GM12892 (cell line): ENCODE measurements around the gene LCOR.

Experiments
- DNase-seq: peaks from one replicate; pipeline ENCODE4 v3.0.0; 2011; ENCODE audit not compliant: insufficient read length
- FAIRE-seq: peaks from 2 replicates; lab custom pipeline; 2011; peaks lifted over from hg19 to GRCh38; lab: Jason Lieb, UNC
- POLR2A ChIP-seq: IDR thresholded peaks from 2 replicates; pipeline ENCODE4 v1.6.1; 2011; ENCODE audit warnings: low read depth, low read length, control low read depth
- POLR2AphosphoS5 ChIP-seq: IDR thresholded peaks from 2 replicates; pipeline ENCODE4 v1.6.1; 2011; ENCODE audit warnings: low read depth, low read length, control low read depth
- TAF1 ChIP-seq: IDR thresholded peaks from 2 replicates; pipeline ENCODE4 v1.6.1; 2011; ENCODE audit warnings: low read depth, mild to moderate bottlenecking, control low read depth, low read length, borderline replicate concordance

LCOR gene

DNA sequence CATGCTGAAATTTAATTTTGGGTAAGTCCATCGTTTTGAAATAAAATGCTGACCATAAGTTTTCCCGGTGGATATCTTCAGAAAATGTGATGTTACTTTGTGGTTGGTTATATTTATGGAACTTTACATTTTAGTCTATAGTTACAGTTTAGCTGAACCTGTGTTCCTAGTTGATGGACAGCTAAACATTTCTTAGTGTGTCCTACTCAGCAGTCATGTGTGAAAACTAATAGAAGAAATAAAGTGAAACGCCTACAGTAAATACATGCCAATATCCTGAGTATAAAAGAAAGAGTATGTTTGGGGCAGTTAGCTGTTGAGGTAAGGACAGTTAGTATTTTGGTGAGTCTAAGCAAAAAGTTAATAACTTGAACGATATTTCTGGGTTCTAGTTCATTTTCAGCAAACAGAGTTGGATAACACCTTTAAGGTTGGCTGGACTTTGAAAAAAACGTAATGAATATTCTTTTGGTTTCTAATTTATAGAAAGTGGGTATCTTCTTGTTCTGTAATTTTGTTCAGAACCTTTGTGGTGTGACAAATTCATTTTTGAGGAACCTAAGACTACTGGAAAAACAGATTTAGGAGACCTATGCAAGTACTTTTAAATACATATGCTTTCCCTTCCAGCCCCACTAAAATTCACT is 28.7 kb downstream of the LCOR start:
- DNase-seq: no peak
- TF ChIP-seq POLR2A (no peak), POLR2AphosphoS5 (no peak), TAF1 (no peak)
- FAIRE-seq: no peak

DNA sequence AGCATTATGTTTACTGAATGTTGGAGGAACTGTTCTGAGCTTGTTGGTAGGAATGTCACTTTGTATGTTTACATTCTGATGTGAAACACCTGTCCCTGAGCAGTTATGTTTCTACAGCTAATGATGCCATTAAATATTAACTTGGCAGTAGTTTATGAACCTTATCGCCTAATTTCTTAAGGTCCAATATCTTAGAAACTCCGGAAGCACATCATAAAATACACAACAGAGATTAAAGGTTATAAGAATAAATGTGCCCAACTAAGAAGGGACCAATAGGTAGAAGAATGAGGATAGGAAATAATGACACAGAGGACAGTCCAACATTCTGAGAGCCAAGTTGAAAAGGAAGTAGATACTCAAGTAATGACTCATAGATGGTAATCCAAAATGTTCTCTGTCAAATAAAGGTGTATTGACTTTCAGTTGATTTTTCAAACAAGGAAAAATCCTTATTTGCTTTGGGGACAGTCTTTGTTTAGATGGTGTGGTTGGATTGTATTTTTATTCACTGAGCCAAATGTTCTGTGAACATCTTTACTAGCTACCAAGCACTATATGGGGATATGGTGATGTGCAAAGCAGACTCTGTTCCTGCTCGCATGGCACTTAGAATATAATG is 31.9 kb downstream of the LCOR start:
- FAIRE-seq (peak; percentile 53), DNase-seq (no peak)
- TF ChIP-seq POLR2AphosphoS5: no peak
- TF ChIP-seq TAF1: no peak
- TF ChIP-seq POLR2A: no peak

DNA sequence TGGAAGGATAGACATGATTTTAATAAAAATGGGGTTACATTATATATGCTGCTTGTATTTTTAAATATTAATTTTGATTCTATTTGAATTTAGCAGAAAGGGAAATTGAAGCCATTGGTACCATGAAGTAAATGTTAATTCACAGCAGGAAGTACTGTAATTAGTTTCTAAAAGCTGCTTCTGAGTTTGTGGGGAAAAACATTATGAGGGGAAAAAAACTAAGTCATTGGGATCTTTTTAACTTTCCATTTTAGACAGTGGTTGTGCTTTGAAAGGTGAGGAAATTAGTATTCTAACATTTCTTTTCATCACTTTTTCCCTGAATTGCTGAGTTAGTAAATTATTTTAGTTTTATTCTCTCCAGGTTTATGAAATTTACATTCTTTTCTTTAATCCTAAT is 41.0 kb downstream of the LCOR start:
- FAIRE-seq (no peak), DNase-seq (no peak)
- TF ChIP-seq POLR2A (no peak), POLR2AphosphoS5 (no peak), TAF1 (no peak)

DNA sequence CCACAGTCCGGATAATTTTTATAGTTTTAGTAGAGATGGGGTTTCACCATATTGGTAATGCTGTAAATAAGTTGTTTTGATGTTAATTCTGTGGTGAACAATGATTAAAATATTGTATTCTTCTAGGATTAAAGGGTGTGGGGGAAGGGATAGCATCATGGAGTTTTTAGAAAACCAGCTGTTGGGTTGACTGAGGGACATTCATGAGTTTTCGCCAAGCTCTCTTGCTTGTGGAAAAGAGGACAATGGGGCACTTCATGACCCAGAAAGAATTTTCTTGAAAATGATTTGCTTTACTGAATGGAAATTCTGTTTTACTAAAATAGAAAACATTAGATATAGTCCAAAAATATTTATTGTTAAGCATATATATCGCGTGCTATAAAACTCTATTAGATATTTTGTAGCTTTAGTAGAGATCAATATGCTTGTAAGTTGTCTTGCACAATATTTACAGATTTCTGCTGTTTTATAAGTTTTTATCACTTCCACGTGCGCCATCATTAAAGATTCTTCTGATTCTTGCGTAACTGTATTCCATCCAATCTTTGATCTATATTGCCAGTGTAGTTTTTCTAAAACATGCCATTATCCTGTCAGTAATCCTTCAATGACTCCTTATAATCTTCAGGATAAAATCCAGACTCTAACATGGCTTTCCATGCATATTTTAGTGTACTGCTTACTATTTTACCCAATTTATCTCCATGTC is 41.8 kb downstream of the LCOR start:
- TF ChIP-seq POLR2AphosphoS5 (no peak), POLR2A (no peak), TAF1 (no peak)
- FAIRE-seq (no peak), DNase-seq (no peak)

DNA sequence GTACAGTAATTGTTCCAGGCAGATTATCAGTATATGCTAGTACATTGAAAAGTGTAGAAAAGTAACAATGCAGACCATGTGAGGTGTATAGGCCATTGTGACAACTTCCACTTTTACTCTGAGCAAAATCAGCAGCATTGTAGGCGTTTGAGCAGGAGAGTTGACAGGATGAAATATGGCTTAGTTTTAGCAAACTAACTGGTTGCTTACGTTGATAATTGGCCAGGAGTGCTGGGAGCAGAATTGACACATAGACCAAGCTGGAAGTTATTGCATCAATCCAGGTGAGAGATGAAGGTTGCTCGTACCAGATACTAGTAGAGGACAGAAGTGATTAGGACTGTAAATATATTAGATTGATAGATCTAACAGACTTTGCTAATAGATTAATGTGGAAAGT is 46.0 kb downstream of the LCOR start:
- TF ChIP-seq TAF1 (no peak), POLR2AphosphoS5 (no peak), POLR2A (no peak)
- peak; percentile 5 for FAIRE-seq
- no peak for DNase-seq

DNA sequence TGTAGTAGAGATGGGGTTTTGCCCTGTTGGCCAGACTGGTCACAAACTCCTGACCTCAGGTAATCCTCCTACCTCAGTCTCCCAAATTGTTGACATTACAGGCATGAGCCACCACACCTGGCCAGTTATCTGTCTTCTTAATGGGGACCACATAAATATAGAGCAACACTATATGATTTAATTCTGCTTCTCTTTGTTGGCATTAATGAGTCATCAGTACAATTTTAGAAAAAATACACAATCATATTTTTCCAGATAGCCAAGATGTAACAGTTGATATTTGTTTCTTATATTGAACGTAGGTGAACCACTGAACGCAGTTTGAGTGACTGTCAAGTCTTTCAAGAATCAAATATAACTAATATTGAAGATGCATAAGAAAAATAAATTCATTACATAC is 48.5 kb downstream of the LCOR start:
- TF ChIP-seq TAF1: no peak
- TF ChIP-seq POLR2A: no peak
- no peak for TF ChIP-seq POLR2AphosphoS5
- FAIRE-seq: no peak

DNA sequence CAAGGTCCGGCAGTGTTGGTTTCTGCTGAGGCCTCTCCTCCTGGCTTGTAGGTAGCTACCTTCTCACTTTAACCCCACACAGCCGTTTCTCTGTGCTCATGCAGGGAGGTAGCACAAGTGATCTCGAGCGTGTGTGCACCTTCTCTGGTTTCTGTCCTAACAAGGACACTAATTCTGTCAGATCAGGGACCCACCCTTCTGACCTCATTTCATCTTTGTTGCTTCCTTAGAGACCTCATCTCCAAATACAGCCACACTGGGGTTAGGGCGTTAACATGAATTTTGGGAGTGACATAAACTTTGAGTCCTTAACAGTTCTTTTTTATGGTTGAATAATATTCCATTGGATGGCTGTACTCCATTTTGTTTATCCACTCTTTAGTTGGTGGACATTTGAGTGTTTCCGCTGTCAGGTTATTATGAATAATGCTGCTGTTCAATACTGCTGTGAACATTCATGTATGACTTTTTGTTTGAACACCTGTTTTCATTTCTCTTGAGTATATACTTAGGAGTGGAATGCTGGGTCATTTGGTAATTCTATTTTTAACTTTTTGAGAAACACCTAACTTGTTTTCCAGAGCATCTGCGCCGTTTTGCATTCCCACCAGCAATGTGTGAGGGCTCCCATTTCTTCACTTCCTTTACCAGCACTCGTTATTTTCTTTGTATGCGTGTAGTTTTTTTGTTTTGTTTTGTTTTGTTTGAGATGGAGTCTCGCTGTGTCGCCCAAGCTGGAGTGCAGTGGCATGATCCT is 57.5 kb downstream of the LCOR start:
- DNase-seq (no peak), FAIRE-seq (no peak)
- TF ChIP-seq POLR2A: no peak
- TF ChIP-seq TAF1: no peak
- no peak for TF ChIP-seq POLR2AphosphoS5

More for the DNA sequence above, 48.5 kb downstream of the LCOR start:
- no peak for DNase-seq

DNA sequence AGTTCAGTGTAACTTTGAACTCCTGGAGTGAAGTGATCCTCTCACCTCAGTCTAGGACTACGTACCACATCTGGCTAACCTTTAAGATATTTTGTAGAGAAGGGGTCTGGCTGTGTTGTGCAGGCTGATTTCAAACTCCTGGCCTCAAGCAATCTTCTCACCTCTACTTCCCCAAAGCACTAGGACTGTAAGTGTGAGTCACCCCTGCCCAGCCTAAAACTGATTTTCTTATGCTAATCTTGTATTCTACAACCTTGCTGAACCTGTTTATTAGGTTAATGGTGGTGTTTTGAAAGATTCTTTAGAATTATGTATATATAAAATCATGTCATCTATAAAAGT is 58.0 kb downstream of the LCOR start:
- TF ChIP-seq TAF1: no peak
- no peak for TF ChIP-seq POLR2A
- TF ChIP-seq POLR2AphosphoS5: no peak
- no peak for DNase-seq
- FAIRE-seq: no peak

DNA sequence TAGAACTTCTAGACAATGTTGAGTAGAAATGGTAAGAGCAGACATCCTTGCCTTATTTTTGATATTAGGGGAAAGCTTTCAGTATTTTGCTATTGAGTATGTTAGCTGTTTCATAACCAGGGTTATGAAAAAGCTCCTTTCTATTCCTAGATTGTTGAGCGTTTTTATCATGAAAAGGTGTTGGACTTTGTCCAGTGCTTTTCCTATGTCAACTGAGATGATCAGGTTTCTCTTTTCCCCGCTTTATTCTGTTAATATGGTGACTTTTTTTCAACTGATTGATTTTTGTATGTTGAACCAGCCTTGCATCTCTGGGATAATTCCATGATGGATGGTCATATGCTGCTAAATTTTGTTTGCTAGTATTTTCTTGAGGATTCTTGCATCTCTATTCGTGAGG is 58.5 kb downstream of the LCOR start:
- DNase-seq (no peak), FAIRE-seq (no peak)
- no peak for TF ChIP-seq TAF1
- no peak for TF ChIP-seq POLR2A
- no peak for TF ChIP-seq POLR2AphosphoS5

DNA sequence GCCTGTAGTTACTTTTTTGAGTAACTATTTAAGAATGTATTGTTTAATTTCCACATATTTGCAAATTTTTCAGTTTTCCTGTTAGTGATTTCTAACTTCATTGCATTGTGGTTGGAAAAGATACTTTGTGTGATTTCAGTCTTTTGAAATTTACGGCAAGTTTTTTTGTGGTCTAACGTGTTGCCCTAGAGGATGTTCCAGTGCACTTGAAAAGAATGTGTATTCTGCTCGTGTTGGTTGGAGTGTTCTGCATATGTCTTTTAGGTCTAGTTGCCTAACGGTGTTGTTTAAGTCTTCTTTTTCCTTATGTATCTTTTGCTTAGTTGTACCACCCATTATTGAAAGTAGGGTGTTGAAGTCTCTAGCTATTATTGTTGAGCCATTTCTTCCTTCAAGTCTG is 59.7 kb downstream of the LCOR start:
- DNase-seq (no peak), FAIRE-seq (no peak)
- no peak for TF ChIP-seq POLR2AphosphoS5
- TF ChIP-seq TAF1: no peak
- no peak for TF ChIP-seq POLR2A

DNA sequence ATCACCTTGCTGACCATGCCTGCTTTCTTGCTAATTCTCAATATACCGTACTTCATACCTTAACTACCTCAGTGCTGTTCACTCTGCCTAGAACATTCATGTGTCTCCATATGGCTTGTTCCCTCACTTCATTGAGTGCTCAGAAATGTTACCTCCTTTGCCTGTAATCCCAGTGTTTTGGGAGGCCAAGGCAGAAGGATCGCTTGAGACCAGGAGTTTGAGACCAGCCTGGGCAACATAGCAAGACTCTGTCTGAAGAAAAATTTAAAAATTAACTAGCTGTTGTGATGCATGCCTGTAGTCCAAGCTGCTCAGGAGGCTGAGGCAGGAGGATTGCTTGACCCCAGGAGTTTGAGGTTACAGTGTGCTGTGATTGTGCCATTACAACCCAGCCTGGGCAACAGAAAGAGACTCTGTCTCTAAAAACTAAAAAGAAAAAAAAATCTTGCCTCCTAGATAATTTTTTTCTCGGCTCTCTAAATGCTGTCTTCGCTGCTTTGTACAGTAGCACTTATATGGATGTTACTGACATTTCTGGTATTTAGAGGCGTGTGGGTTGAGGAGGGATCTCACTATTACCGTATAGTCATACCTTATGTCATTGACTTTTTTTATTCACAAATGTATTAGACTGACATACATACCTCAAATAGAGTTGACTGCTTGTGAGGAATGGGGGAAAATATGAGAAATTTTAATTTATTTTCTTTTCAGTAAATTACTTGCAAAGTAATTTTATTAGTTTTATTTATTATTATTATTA is 63.7 kb downstream of the LCOR start:
- DNase-seq (no peak), FAIRE-seq (peak; percentile 17)
- TF ChIP-seq POLR2AphosphoS5: no peak
- no peak for TF ChIP-seq TAF1
- TF ChIP-seq POLR2A: no peak
